GM21515 (cell line): Measurements from ENCODE around the gene ZNF76.

Experiments
- ATAC-seq: cut with Tn5 transposase; IDR thresholded peaks from one replicate; pipeline ENCODE4 v1.9.1; 2021; ENCODE audit not compliant: unreplicated experiment

Gene ZNF76

GRCh38 chr6:35236223-35236622, 23.3 kb upstream of the ZNF76 start:
- no peak for ATAC-seq

GRCh38 chr6:35237476-35237875, 22.1 kb upstream of the ZNF76 start:
- no peak for ATAC-seq

GRCh38 chr6:35238843-35239289, 20.7 kb upstream of the ZNF76 start:
- no peak for ATAC-seq

GRCh38 chr6:35239581-35239980, 20.0 kb upstream of the ZNF76 start:
- ATAC-seq, result no peak

- no peak for ATAC-seq
Measured at GRCh38 chr6:35240838-35241801, 18.4 kb upstream of the ZNF76 start.

- no peak for ATAC-seq
Measured at GRCh38 chr6:35242486-35242885, 17.0 kb upstream of the ZNF76 start.

GRCh38 chr6:35242906-35243305, 16.6 kb upstream of the ZNF76 start:
- ATAC-seq, result no peak

GRCh38 chr6:35243386-35243958, 16.1 kb upstream of the ZNF76 start:
- ATAC-seq, result no peak

GRCh38 chr6:35244551-35244950, 15.0 kb upstream of the ZNF76 start:
- ATAC-seq, result no peak

GRCh38 chr6:35247642-35248231, 11.8 kb upstream of the ZNF76 start:
- ATAC-seq, result no peak

- no peak for ATAC-seq
Measured at GRCh38 chr6:35248300-35248699, 11.2 kb upstream of the ZNF76 start.

- no peak for ATAC-seq
Measured at GRCh38 chr6:35248965-35249364, 10.6 kb upstream of the ZNF76 start.

- ATAC-seq, result no peak
Measured at GRCh38 chr6:35251949-35252348, 7.6 kb upstream of the ZNF76 start.

- ATAC-seq, result no peak
Measured at GRCh38 chr6:35253249-35253648, 6.3 kb upstream of the ZNF76 start.

- ATAC-seq, result no peak
Measured at GRCh38 chr6:35258336-35258735, 1.2 kb upstream of the ZNF76 start.

GRCh38 chr6:35258858-35259193, 709 bp upstream of the ZNF76 start:
- ATAC-seq, result no peak

- peak; percentile 35 for ATAC-seq
Measured at GRCh38 chr6:35259948-35260590, 534 bp downstream of the ZNF76 start.

GRCh38 chr6:35260591-35261570, 1.3 kb downstream of the ZNF76 start:
- no peak for ATAC-seq

- ATAC-seq, result no peak
Measured at GRCh38 chr6:35262596-35262995, 3.1 kb downstream of the ZNF76 start.

GRCh38 chr6:35264550-35265274, 5.2 kb downstream of the ZNF76 start:
- ATAC-seq, result no peak
